ENCODE data around the gene SUSD3. TPM values are rescaled to one million over a fixed set of nuclear protein-coding genes. Genes with fewer than 3 reads are reported as not detected.

SUSD3 gene
- total and polyA plus RNA-seq, 2 of the 8 experiments (the other 6 are each of a cell fraction or from before 2014, with no cell fraction given): 5.5 to 35.4 TPM

DNA sequence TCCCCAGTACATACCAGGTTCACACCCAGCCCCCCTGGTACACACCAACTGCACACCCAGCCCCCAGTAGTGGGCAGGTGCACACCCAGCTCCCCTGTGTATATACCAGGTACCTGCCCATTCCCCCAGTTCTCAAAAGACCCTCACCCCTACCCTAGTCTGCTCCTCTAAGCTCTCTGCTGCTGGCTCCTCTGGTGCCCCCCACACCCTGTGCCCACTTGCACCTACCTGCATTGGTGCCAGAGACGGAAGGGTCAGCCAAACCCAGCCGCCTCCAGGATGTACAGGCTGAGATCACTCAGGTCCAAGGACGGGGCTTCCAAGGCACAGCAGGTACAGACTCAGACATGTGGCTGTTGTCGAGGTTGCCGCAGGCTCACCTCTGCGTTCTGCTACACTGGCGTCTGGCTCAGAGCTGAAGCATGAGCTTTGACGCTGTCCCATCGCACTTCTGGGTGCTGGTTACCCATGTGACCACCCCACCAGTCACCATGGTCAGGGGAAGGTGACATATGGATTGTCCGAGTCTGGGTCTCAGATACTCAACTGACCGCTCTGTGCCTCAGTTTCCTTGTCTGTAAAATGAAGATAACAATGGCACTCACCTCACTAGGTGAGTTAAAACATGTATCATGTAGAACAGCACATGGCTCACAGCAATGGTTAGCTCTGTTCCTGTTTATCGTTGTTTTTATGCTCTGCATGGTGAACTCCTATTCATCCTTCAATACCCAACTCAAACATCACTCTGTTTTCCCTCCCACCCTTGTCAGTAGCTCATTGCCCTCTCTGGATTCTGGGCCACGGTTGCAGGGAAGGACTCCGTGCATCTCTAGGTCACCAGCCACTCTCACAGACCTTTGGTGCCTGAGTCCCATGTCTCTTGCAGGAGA lies 45.3 kb upstream of the SUSD3 start:
- POLR2A ChIA-PET (ENCODE audit: partially characterized antibody): interaction anchor here (1.2 to 1.9 kb wide), 4 partner anchors 10 to 79 kb away, joined by 3 to 6 read pairs (median 3); no protein-coding TSS in a partner anchor
- peak overlapping the region; percentile 13; the same call in 1 of the 2 replicates for H2BK15ac ChIP-seq (ENCODE audit: low read length)
- no peak overlapping the region for H3K9ac ChIP-seq (replicated peaks in 1 of 4; ENCODE audit: extremely low read depth in 1 of 4, low read depth in 3 of 4, low read length in 3 of 4)
- no peak overlapping the region for H3K4me3 ChIP-seq (ENCODE audit: extremely low read depth in 1 of 4, insufficient read depth in 2 of 4, low read depth in 3 of 4, low read length in 4 of 4)
- H3K36me3 ChIP-seq (ENCODE audit: control insufficient read depth in 2 of 4, insufficient read depth in 4 of 4, low read length in 3 of 4): no peaks in the 10 kb centered on the region
- CTCF ChIA-PET (ENCODE audit: partially characterized antibody): interaction anchor here (1.0 to 5.4 kb wide), 3 partner anchors 9 to 24 kb away, joined by 3 to 45 read pairs (median 8); no protein-coding TSS in a partner anchor
- FAIRE-seq (no peak), DNase-seq (ENCODE audit: low read depth in 1 of 2, low spot score in 2 of 2) (peak in 1 of 2 experiments; percentile 40)
- no peak overlapping the region; the same call in 1 of the 2 replicates for H2BK20ac ChIP-seq (ENCODE audit: low read length)
- H3K79me2 ChIP-seq (ENCODE audit: control insufficient read depth in 1 of 2, insufficient read depth in 2 of 2, low read length in 2 of 2): no peaks in the 10 kb centered on the region
- H3K27ac ChIP-seq (ENCODE audit: low read depth, low read length): no peak overlapping the region
- no peaks in the 10 kb centered on the region for H3K23me2 ChIP-seq (ENCODE audit: low read depth, low read length)
- H4K20me1 ChIP-seq (replicated peaks in 1 of 2; ENCODE audit: control insufficient read depth in 1 of 2, insufficient read depth in 2 of 2, low read length in 2 of 2): no peaks in the 10 kb centered on the region
- no peak for TF ChIP-seq HDAC6 (IDR thresholded peaks at IDR 0.05; ENCODE audit: low read depth, low read length)
- TF ChIP-seq, protein P1, sequence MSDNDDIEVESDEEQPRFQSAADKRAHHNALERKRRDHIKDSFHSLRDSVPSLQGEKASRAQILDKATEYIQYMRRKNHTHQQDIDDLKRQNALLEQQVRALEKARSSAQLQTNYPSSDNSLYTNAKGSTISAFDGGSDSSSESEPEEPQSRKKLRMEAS (IDR thresholded peaks at IDR 0.05): no peak
- no peak for TF ChIP-seq KDM4A (IDR thresholded peaks at IDR 0.05; ENCODE audit: low read depth, low read length, severe bottlenecking)
- TF ChIP-seq SRF (IDR thresholded peaks at IDR 0.05; ENCODE audit: low read depth, low read length): no peak
- TF ChIP-seq KDM5A (IDR thresholded peaks at IDR 0.05; ENCODE audit: low read length): no peak
- TF ChIP-seq TAF7 (optimal IDR thresholded peaks at IDR 0.05; ENCODE audit: borderline replicate concordance, low read depth, low read length): no peak
- TF ChIP-seq, protein P2, sequence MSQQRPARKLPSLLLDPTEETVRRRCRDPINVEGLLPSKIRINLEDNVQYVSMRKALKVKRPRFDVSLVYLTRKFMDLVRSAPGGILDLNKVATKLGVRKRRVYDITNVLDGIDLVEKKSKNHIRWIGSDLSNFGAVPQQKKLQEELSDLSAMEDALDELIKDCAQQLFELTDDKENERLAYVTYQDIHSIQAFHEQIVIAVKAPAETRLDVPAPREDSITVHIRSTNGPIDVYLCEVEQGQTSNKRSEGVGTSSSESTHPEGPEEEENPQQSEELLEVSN (IDR thresholded peaks at IDR 0.05): no peak
- TF ChIP-seq EGR1 (IDR thresholded peaks at IDR 0.05; ENCODE audit: borderline replicate concordance, low read depth, low read length): no peak
- no peak for TF ChIP-seq SUZ12 (IDR thresholded peaks at IDR 0.05; ENCODE audit: low read length)
- H3K4me1 ChIP-seq (replicated peaks in 1 of 4; ENCODE audit: control insufficient read depth in 3 of 4, insufficient read depth in 4 of 4, low read length in 3 of 4): peaks cover 2 to 5% (median 4%) of the 10 kb centered on the region in 4 experiments; a peak in 6 of 7 replicates
- no peak overlapping the region for H2BK120ac ChIP-seq (replicated peaks; ENCODE audit: low read depth, low read length)
- WGBS, 2 experiments (ENCODE audit: extremely low coverage in 1 of 2, insufficient coverage in 1 of 2, insufficient read length in 1 of 2, insufficient replicate concordance in 2 of 2, low coverage in 1 of 2, low lambda C conversion rate in 2 of 2, missing lambda C conversion rate in 1 of 2): 92% methylated on average over 14 of the region's 14 CpGs; no CpG with 5 or more reads in 1 of the 2 experiments
- peak overlapping the region; percentile 40; the same call in 1 of the 2 replicates for H2AK5ac ChIP-seq (ENCODE audit: low read depth, low read length)
- H3K79me1 ChIP-seq (ENCODE audit: low read depth, low read length): no peaks in the 10 kb centered on the region
- H3K18ac ChIP-seq (ENCODE audit: extremely low read depth, low read length): no peak overlapping the region
- H2AFZ ChIP-seq (ENCODE audit: low read length): no peak overlapping the region
- peak overlapping the region; percentile 4; the same call in 1 of the 2 replicates for H2BK5ac ChIP-seq (ENCODE audit: low read depth, low read length)
- peak overlapping the region; percentile 20; the same call in 1 of the 2 replicates for H2BK12ac ChIP-seq (ENCODE audit: low read depth, low read length)
- no peak overlapping the region for H4K5ac ChIP-seq (ENCODE audit: insufficient read length, low read depth, low read length)
- no peak overlapping the region for H3K23ac ChIP-seq (ENCODE audit: insufficient read length)
- no peak overlapping the region for H4K91ac ChIP-seq (replicated peaks; ENCODE audit: insufficient read length, low read length)
- no peak overlapping the region for H3K56ac ChIP-seq (replicated peaks; ENCODE audit: insufficient read length, low read depth, low read length)
- H3K4ac ChIP-seq (replicated peaks; ENCODE audit: insufficient read length, low read depth, low read length): no peak overlapping the region
- 0 out of 2 replicates have a peak overlapping the region, but pooled peaks have one; percentile 37 for H4K8ac ChIP-seq (ENCODE audit: extremely low read depth, insufficient read depth, low read length)
- H3K9me3 ChIP-seq (ENCODE audit: insufficient read depth in 2 of 2, low read depth in 1 of 2, low read length in 1 of 2): no peaks in the 10 kb centered on the region
- no peaks in the 10 kb centered on the region for H3K27me3 ChIP-seq (replicated peaks in 1 of 4; ENCODE audit: control insufficient read depth in 3 of 4, extremely low read depth in 1 of 4, insufficient read depth in 3 of 4, low read length in 3 of 4)
- H3K14ac ChIP-seq (ENCODE audit: insufficient read length): no peak overlapping the region
- H3K4me2 ChIP-seq (ENCODE audit: insufficient read depth in 1 of 2, low read depth in 2 of 2, low read length in 2 of 2): no peak overlapping the region

Measured in H1 (cell line).